Stimulated activated CD4-positive, alpha-beta T cell treated with anti-CD3 and anti-CD28 coated beads, Interleukin-2, amount 100 ng/mL, for 4 hours (primary cell): ENCODE data around the gene HSFY2.
"Not testable (repeated sequence)": the region's sequence is repeated elsewhere in the genome, so short reads cannot be mapped to it uniquely, and the experiment has no call there.

Source experiments
- DNase-seq: peaks from one replicate; pipeline ENCODE4 v3.0.0-alpha.2; 2020; ENCODE audit warnings: low read depth

HSFY2 gene, protein sequence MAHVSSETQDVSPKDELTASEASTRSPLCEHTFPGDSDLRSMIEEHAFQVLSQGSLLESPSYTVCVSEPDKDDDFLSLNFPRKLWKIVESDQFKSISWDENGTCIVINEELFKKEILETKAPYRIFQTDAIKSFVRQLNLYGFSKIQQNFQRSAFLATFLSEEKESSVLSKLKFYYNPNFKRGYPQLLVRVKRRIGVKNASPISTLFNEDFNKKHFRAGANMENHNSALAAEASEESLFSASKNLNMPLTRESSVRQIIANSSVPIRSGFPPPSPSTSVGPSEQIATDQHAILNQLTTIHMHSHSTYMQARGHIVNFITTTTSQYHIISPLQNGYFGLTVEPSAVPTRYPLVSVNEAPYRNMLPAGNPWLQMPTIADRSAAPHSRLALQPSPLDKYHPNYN

DNA sequence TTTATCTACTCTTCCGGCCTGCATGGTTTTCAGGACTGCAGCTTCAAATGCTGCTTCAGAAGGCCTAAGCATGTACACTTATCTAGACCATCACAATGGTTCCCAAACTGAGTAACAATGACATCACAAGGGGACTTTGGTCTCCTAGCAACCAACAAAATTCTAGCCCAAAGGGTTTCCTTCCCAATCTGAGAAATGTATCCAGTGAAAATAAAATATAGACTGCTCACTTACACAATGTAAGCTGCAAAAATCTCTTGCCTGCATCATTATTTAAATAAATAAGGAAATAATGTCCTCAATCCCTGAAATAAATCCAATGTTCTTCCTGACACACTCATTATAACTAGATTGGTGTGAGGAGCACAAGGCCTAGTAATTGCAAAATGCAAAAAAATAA, at the start of gene HSFY2:
Gene HSFY2, minus strand, starts transcription at position 101 of the 400 bp plus-strand sequence. CDS start 117 bp downstream, outside the sequence.
- DNase-seq: not testable (repeated sequence)

- not testable (repeated sequence) for DNase-seq
These were observed 42.2 kb upstream of the HSFY2 start for GRCh38 chrY:18815751-18816150.

DNA sequence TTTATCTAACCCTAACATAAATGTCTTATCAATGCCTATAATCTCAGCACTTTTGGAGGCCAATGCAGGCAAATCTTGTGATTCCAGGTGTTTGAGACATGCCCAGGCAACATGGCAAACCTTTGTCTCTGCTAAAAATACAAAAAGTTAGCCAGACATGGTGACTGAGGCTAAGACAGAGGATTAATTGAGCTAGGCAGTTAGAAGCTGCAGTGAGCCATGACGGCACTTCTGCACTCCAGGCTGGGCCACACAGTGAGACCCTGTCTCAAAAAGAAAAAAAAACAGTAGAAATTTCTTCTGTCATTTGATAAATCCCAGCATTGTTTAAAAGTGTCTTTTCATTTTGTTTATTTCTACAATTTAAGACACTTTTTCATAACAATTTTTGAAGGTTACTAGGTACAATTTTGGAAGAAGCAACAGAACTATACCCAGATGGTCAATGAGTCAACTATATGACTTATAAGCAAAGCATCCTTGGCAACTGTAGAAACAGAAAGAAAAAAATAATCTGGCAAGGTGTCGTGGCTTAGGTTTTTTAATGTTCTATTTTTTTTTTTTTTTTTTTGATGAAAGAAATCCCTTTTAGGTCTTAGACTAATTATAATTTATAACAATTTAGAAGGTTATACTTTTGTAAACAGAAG, 15.3 kb upstream of the HSFY2 start:
- not testable (repeated sequence) for DNase-seq

DNA sequence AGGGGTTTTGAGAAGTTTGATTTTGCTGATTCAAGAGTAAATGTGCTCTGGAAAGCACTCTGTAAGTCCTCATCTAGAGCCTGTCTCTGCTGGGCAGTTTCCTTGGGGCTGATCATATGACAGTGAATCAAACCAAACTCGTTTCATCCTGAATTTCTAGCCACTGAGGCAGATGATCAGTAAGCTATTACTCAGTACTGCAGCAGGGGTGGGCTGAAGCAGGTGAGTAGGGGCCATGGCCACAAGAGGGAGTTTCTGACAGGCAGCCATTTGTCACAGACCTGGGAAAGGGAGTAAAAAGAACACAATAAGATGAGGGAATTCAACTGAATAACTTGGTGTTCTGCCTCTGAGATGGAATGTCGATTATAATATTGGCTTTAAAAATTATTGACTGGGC, 19.5 kb downstream of the HSFY2 start:
- not testable (repeated sequence) for DNase-seq

- DNase-seq: not testable (repeated sequence)
These were observed 20.3 kb downstream of the HSFY2 start for GRCh38 chrY:18753133-18753815.

GRCh38 chrY:18723714-18724113, 49.8 kb downstream of the HSFY2 start:
- not testable (repeated sequence) for DNase-seq
